ENCODE results near the gene IFITM1. TPM values are rescaled to one million over a fixed set of nuclear protein-coding genes. Genes with fewer than 3 reads are reported as not detected.
"Not testable (repeated sequence)": the region's sequence is repeated elsewhere in the genome, so short reads cannot be mapped to it uniquely, and the experiment has no call there.

The IFITM1 gene
- total RNA-seq, 2 donors from 2014 or later, result 182 to 220 TPM

- DNase-seq (ENCODE audit: low spot score); H3K36me3 ChIP-seq; H3K27me3 ChIP-seq (replicated peaks; ENCODE audit: insufficient read depth); H3K9me3 ChIP-seq; ATAC-seq (ENCODE audit: insufficient number of reproducible peaks, low FRiP score, low read depth): not testable (repeated sequence)
- Histone ChIP-seq H3K4me1 (ENCODE audit: control insufficient read depth in 1 of 2, low read depth in 2 of 2) (peaks cover 15 to 48% of the 10 kb centered on the region in 2 donors), H3K4me3 (peak overlapping the region; percentile 75), H3K27ac (peak overlapping the region; percentile 67 to 81)
Observed at GRCh38 chr11:308740-309665, 4.8 kb upstream of the IFITM1 start.

DNA sequence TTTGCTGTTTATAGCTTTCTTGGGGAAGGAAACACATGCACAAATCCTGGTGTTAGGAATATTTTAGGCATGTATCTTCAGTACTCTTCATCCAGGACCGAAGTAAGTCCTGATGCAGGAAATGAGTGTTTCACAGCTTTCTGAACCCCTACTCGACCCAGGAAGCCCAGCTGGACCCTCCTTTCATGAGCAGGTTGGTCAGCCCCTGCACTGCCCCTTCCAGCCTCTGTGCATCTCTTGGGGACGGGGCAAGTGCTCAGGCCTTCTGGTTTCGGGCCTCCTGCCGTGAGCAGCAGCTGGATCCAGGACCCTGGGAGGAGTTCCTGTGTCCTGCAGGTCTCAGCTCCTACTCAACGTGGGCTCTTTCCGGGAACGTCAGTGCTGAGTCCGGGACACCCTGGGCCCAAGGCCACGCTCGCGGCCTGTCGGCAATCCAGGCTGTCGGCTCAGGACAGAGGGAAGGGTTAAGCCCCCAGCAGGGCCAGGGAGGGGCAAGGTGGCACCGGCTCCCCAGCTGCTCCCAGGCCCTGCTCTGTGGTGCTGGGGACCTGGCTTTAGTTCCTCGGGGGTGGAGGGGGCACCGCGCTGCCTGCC, 3.8 kb upstream of the IFITM1 start:
- H3K36me3 ChIP-seq; ATAC-seq (ENCODE audit: insufficient number of reproducible peaks, low FRiP score, low read depth); H3K9me3 ChIP-seq; H3K27me3 ChIP-seq (replicated peaks; ENCODE audit: insufficient read depth); DNase-seq (ENCODE audit: low spot score): not testable (repeated sequence)
- H3K4me3 ChIP-seq, result peak overlapping the region; percentile 75
- peaks cover 15 to 41% of the 10 kb centered on the region in 2 donors for H3K4me1 ChIP-seq (ENCODE audit: control insufficient read depth in 1 of 2, low read depth in 2 of 2)
- H3K27ac ChIP-seq, result peak overlapping the region; percentile 67 to 81

DNA sequence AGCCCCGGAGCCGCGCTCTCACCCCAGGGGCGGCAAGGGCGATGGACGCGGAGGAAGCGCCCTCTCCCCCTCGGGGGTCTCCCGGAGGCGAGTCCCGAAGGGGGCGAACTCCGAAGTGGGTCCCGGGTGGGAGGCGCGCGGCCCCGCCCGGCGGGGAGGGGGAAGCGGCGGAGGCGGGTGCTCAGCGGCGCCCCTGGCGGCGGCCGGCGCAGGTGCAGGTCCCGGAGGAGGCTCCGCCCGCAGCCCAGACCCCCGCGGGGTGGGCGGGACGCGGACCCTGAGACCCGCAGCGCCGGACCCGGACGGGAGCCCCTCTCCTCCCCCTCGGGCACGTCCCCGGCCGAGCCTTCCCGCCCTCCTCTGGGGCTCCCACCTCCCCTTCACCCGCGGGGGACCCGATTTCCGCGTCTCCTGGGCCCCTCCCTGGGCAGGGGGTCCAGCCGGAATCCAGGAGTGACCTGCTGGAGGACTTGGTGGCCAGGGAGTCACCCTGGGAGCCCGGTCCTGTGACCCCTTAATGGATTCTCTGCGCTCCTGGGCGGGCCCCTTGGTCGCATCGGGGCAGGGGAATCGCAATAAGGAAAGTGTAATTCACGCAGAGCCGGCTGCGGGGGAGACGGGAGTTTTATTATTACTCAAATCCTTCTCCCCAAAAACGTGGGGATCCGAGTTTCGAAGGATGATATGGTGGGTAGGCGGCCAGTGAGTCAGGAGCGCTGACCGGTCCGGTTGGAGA, 2.7 kb upstream of the IFITM1 start:
- ATAC-seq (ENCODE audit: insufficient number of reproducible peaks, low FRiP score, low read depth), result peak; percentile 30

DNA sequence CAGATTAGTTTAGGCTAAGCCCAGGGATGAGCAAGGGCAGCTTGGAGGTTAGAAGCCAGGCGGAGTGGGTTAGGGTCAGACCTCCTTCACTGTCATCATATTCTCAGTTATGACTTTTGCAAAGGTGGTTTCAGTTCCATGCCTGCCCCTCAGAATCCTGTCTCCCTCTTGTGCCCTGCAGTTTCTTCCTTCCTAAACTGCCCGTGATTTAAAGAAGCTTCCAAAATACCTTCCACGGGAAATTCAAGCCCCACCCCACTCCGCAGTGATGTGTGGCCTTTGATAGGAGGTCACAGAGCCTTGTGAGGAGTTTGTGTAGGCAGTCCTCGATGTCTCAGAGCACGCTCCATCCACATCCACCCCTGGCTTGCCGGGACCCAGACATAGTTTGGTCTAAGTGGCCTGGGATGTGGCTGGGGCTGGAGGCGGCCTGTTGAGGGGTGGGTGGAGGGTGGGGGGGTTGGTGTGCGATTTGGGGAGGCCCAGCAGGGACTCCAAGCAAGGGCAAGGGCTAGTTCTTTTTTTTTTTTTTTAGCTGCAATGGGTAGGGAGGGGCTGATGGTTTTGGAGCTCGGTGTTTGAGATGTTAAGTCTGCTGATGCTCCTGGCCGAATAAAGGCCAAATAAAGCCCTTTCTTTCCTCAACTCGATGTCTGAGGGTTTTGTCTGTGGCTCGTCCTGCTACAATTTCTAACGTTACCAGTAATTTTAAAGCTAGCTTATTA, 1.6 kb upstream of the IFITM1 start:
- peak overlapping the region in 1 of 2 donors; percentile 18 for H3K27ac ChIP-seq
- peak overlapping the region; percentile 66 for H3K4me3 ChIP-seq
- no peaks in the 10 kb centered on the region for H3K27me3 ChIP-seq (replicated peaks; ENCODE audit: insufficient read depth)
- no peaks in the 10 kb centered on the region for H3K36me3 ChIP-seq
- no peaks in the 10 kb centered on the region for H3K9me3 ChIP-seq
- no peak for TF ChIP-seq CTCF (IDR thresholded peaks at IDR 0.05)
- ATAC-seq (ENCODE audit: insufficient number of reproducible peaks, low FRiP score, low read depth), result no peak
- H3K4me1 ChIP-seq (ENCODE audit: control insufficient read depth in 1 of 2, low read depth in 2 of 2), result peaks cover 15 to 50% of the 10 kb centered on the region in 2 donors
- no peak for DNase-seq (ENCODE audit: low spot score)

More for the DNA sequence above, 2.7 kb upstream of the IFITM1 start:
- Histone ChIP-seq H3K4me3 (peak overlapping the region; percentile 66), H3K4me1 (ENCODE audit: control insufficient read depth in 1 of 2, low read depth in 2 of 2) (peaks cover 15 to 46% of the 10 kb centered on the region in 2 donors), H3K27ac (peak overlapping the region in 1 of 2 donors; percentile 18)
- H3K27me3 ChIP-seq (replicated peaks; ENCODE audit: insufficient read depth); H3K36me3 ChIP-seq; DNase-seq (ENCODE audit: low spot score); H3K9me3 ChIP-seq: not testable (repeated sequence)

DNA sequence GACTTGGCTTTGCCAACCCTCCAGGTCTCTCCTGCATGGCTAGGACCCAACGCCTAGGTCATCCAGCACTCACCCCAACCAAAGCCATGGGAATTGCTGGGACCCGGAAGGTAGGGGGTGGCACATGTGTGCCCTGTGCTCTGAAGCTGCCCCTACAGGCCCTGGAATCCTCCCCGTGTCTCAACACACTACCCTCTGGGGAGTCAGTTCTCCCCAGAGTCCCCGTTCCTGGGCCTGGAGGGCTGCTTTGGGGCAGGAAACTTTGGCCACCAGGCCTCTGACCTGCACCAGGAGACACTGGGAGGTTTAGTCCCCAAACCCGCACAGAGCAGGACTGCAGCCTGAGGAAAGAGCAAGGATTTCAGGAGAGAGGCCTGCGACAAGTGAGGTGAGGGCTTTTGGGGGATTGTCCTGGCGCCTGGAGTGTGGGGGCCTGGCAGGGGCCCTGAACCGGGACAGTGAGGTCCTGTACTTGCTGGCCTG, 495 bp upstream of the IFITM1 start:
- Histone ChIP-seq H3K27me3 (replicated peaks; ENCODE audit: insufficient read depth) (no peaks in the 10 kb centered on the region), H3K27ac (peak overlapping the region in 1 of 2 donors; percentile 68), H3K36me3 (no peaks in the 10 kb centered on the region), H3K4me3 (peak overlapping the region; percentile 57), H3K9me3 (no peaks in the 10 kb centered on the region), H3K4me1 (ENCODE audit: control insufficient read depth in 1 of 2, low read depth in 2 of 2) (peaks cover 15 to 50% of the 10 kb centered on the region in 2 donors)
- TF ChIP-seq CTCF (IDR thresholded peaks at IDR 0.05), result no peak
- DNase-seq (ENCODE audit: low spot score) (no peak), ATAC-seq (ENCODE audit: insufficient number of reproducible peaks, low FRiP score, low read depth) (no peak)

- not testable (repeated sequence) for ATAC-seq (ENCODE audit: insufficient number of reproducible peaks, low FRiP score, low read depth); DNase-seq (ENCODE audit: low spot score); H3K36me3 ChIP-seq; H3K27me3 ChIP-seq (replicated peaks; ENCODE audit: insufficient read depth); H3K9me3 ChIP-seq
- Histone ChIP-seq H3K4me1 (ENCODE audit: control insufficient read depth in 1 of 2, low read depth in 2 of 2) (peaks cover 12 to 42% of the 10 kb centered on the region in 2 donors), H3K4me3 (peak overlapping the region; percentile 57), H3K27ac (peak overlapping the region in 1 of 2 donors; percentile 68)
Observed at GRCh38 chr11:314554-314875, 675 bp downstream of the IFITM1 start.
